LNCaP clone FGC (cell line): Measurements from ENCODE around the gene GSAP.
"Not testable (repeated sequence)": the region's sequence is repeated elsewhere in the genome, so short reads cannot be mapped to it uniquely, and the experiment has no call there.

Source experiments
- DNase-seq: peaks from one replicate; pipeline ENCODE4 v3.0.0-alpha.2; 2011; ENCODE audit warnings: low read depth
- H3K4me3 ChIP-seq: 2 replicates; pipeline ENCODE4 v1.5.1; 2011; ENCODE audit warnings: mild to moderate bottlenecking, low read depth, low read length, control low read depth
- TF ChIP-seq, protein P1 (sequence below): IDR thresholded peaks from 2 replicates; pipeline ENCODE4 v1.5.1; 2012; ENCODE audit warnings: mild to moderate bottlenecking; ENCODE audit not compliant: control insufficient read depth, insufficient read depth; ENCODE audit errors: extremely low read depth

The GSAP gene

GRCh38 chr7:77276120-77276519 lies 140.0 kb downstream of the GSAP start:
- TF ChIP-seq, protein P1, sequence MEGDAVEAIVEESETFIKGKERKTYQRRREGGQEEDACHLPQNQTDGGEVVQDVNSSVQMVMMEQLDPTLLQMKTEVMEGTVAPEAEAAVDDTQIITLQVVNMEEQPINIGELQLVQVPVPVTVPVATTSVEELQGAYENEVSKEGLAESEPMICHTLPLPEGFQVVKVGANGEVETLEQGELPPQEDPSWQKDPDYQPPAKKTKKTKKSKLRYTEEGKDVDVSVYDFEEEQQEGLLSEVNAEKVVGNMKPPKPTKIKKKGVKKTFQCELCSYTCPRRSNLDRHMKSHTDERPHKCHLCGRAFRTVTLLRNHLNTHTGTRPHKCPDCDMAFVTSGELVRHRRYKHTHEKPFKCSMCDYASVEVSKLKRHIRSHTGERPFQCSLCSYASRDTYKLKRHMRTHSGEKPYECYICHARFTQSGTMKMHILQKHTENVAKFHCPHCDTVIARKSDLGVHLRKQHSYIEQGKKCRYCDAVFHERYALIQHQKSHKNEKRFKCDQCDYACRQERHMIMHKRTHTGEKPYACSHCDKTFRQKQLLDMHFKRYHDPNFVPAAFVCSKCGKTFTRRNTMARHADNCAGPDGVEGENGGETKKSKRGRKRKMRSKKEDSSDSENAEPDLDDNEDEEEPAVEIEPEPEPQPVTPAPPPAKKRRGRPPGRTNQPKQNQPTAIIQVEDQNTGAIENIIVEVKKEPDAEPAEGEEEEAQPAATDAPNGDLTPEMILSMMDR = no peak
- no peak for DNase-seq
- H3K4me3 ChIP-seq = no peak overlapping the region

- DNase-seq, H3K4me3 ChIP-seq: not testable (repeated sequence)
Measured at GRCh38 chr7:77275663-77276062, 140.5 kb downstream of the GSAP start.

- DNase-seq = no peak
- TF ChIP-seq, protein P1 = no peak
Measured at GRCh38 chr7:77271766-77272165, 144.4 kb downstream of the GSAP start.

DNA sequence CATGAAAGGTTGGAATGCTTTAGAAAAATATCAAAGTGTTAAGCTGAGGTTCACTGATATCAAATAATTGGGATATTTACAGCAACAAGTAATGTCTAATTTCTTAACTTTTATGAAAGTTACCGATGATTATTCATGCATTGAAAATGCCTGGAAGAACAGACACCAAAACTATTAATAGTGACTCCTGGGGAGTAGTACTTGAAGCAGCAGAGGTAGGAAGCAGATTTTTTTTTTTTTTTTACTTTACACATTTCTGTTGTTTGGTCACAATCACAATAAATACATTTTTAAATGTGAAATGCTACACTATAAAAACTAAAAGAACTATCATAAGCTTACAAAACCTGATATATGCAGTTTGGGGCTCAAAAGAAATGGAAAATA lies 146.1 kb downstream of the GSAP start:
- TF ChIP-seq, protein P1 = no peak
- no peak overlapping the region for H3K4me3 ChIP-seq

More at GRCh38 chr7:77271766-77272165, 144.4 kb downstream of the GSAP start:
- H3K4me3 ChIP-seq = no peak overlapping the region

GRCh38 chr7:77269360-77270093 lies 146.6 kb downstream of the GSAP start:
- DNase-seq = no peak
- TF ChIP-seq, protein P1 = no peak

More for the DNA sequence above, 146.1 kb downstream of the GSAP start:
- no peak for DNase-seq

DNA sequence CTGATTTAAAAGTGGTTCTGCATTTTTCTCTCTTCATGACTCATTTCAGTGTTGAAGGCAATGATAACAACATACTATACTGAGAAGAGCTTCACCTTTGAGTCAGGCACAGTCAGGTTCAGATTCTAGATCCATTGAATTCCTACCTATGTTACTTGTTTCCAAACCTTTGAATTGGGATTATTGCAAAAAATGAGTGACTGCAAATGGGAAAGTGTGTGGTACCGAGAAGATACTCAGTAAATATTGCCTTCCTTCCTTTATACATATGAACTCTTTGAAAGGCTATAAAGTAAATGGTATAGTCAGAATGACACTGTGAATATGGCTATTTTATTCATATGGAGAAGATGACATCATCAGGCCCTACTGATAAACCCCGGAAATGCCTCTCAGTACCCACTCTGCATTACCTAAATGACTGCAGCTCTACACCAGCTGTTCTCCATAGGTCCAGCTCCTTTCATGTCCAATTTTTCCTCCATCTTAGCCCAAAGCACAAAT lies 149.8 kb downstream of the GSAP start:
- no peak for DNase-seq
- TF ChIP-seq, protein P1 = no peak
- H3K4me3 ChIP-seq = no peak overlapping the region

More at GRCh38 chr7:77269360-77270093, 146.6 kb downstream of the GSAP start:
- no peak overlapping the region for H3K4me3 ChIP-seq

GRCh38 chr7:77265666-77266065 lies 150.5 kb downstream of the GSAP start:
- no peak for DNase-seq
- TF ChIP-seq, protein P1 = no peak
- no peak overlapping the region for H3K4me3 ChIP-seq
